ENCODE data around the gene MINDY4B.

DNA sequence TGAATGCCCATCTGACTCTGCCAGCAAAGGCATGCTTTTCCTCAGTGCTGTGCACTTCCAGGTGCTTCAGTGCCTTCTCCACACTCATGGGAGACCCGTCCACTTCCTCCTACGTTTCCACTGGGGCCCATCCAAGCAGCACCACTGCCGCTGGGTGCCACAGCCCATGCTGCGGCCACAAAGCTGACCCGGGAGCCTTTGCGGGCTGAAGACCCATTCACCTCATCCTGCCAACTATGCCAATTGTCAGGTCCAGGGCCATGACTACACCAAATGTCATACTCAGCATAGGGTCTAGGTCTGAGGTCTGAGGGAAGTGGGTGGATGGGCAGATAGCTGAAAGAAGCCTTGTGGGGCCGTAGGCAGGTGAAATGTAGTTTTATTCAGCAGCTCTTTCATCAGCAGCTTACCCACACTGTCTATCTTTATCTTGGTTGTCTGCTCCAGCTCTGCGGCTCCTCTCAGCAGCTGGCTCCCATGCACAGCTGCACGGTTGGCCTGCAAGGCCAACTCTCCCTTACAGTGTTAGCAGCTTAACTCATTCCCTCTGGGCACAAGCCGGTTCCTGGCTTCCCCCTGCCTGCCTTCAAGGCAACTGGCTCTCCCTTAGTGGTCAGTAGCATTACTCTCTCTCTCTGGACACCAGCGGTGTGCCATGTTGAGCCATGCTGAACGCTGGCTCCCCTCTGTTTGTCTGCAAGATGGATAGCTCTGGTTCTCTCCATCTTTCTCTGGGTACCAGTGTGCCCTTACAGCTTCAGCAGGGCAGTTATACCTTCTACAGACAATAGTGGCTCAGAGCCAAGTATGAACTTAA, 78.6 kb downstream of the MINDY4B start:
- no peak for TF ChIP-seq CTCF (IDR thresholded peaks at IDR 0.05; ENCODE audit: low read length)
- TF ChIP-seq EZH2 (optimal IDR thresholded peaks at IDR 0.05; ENCODE audit: low read depth, low read length), result no peak
- no peak for TF ChIP-seq EZH2phosphoT487 (IDR thresholded peaks at IDR 0.05; ENCODE audit: low read length)

Measured in MM.1S (cell line).